Nephron (organoid): ENCODE data around the gene STOX2.
"Not testable (repeated sequence)": the region's sequence is repeated elsewhere in the genome, so short reads cannot be mapped to it uniquely, and the experiment has no call there.

Experiments
- H3K27ac Mint-ChIP-seq, 3 experiments: 2 replicates each; pipeline ENCODE4 v1.8.0; 2020; ENCODE audit warnings: mixed read lengths in 3 of 3, mild to moderate bottlenecking in 2 of 3, moderate library complexity in 1 of 3
- H3K27me3 Mint-ChIP-seq: 2 replicates; pipeline ENCODE4 v1.8.0; 2021; ENCODE audit warnings: low read depth, mild to moderate bottlenecking, moderate library complexity, mixed read lengths
- H3K36me3 Mint-ChIP-seq: 2 replicates; pipeline ENCODE4 v1.8.0; 2020; ENCODE audit warnings: low read depth, mixed read lengths
- H3K4me1 Mint-ChIP-seq: 2 replicates; pipeline ENCODE4 v1.8.0; 2020; ENCODE audit warnings: mixed read lengths
- H3K4me3 Mint-ChIP-seq, 3 experiments: 2 replicates each; pipeline ENCODE4 v1.8.0; 2020; ENCODE audit warnings: mild to moderate bottlenecking in 3 of 3, mixed read lengths in 3 of 3, moderate library complexity in 2 of 3
- H3K9me3 Mint-ChIP-seq: 2 replicates; pipeline ENCODE4 v1.8.0; 2020; ENCODE audit warnings: mixed read lengths
- TF ChIP-seq, protein P1 (sequence below), 3 experiments: fragments of 200-600 bp; sonication (generic); IDR thresholded peaks; one replicate each; pipeline ENCODE4 v1.5.0; 2021; ENCODE audit warnings: antibody characterized with exemption in 3 of 3; ENCODE audit not compliant: unreplicated experiment in 3 of 3

STOX2 gene

DNA sequence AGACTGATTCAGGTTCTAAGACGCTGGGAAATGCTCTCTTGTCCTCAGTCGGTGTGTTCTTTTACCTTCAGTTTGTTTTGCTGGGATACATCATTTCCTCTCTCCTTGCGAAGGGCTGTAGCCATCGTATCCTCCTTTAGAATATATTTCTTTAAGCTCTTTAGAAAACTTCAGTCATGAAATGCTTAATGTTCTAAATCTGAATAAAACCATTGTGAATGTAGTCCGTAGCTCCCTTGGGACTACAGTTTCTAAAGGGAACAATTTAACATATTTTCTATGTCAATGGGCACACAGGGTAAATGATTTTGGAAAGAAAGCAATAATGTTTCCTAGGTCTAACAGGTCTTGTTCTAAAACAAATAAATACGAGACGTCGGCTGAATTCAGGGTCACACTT, 40.6 kb downstream of the STOX2 start:
- no peaks in the 10 kb centered on the region for H3K9me3 Mint-ChIP-seq
- no peaks in the 10 kb centered on the region for H3K27me3 Mint-ChIP-seq
- no peak overlapping the region for H3K27ac Mint-ChIP-seq
- H3K4me3 Mint-ChIP-seq = no peak overlapping the region
- no peaks in the 10 kb centered on the region for H3K4me1 Mint-ChIP-seq
- no peaks in the 10 kb centered on the region for H3K36me3 Mint-ChIP-seq
- TF ChIP-seq, protein P1, sequence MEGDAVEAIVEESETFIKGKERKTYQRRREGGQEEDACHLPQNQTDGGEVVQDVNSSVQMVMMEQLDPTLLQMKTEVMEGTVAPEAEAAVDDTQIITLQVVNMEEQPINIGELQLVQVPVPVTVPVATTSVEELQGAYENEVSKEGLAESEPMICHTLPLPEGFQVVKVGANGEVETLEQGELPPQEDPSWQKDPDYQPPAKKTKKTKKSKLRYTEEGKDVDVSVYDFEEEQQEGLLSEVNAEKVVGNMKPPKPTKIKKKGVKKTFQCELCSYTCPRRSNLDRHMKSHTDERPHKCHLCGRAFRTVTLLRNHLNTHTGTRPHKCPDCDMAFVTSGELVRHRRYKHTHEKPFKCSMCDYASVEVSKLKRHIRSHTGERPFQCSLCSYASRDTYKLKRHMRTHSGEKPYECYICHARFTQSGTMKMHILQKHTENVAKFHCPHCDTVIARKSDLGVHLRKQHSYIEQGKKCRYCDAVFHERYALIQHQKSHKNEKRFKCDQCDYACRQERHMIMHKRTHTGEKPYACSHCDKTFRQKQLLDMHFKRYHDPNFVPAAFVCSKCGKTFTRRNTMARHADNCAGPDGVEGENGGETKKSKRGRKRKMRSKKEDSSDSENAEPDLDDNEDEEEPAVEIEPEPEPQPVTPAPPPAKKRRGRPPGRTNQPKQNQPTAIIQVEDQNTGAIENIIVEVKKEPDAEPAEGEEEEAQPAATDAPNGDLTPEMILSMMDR (IDR thresholded peaks at IDR 0.05; ENCODE audit: unreplicated experiment in 3 of 3) = no peak

GRCh38 chr4:183950536-183950935, 45.4 kb downstream of the STOX2 start:
- Mint-ChIP-seq H3K27me3 (no peaks in the 10 kb centered on the region), H3K9me3 (no peaks in the 10 kb centered on the region), H3K4me3 (no peak overlapping the region), H3K27ac (no peak overlapping the region), H3K4me1 (peaks cover 6% of the 10 kb centered on the region), H3K36me3 (no peaks in the 10 kb centered on the region)
- TF ChIP-seq, protein P1 (IDR thresholded peaks at IDR 0.05; ENCODE audit: unreplicated experiment in 3 of 3) = no peak

GRCh38 chr4:183952652-183953051, 47.5 kb downstream of the STOX2 start:
- not testable (repeated sequence) for H3K9me3 Mint-ChIP-seq, H3K36me3 Mint-ChIP-seq, H3K27me3 Mint-ChIP-seq, H3K4me3 Mint-ChIP-seq, H3K27ac Mint-ChIP-seq
- peaks cover 16% of the 10 kb centered on the region for H3K4me1 Mint-ChIP-seq

GRCh38 chr4:183959319-183960045, 54.4 kb downstream of the STOX2 start:
- Mint-ChIP-seq H3K36me3 (no peaks in the 10 kb centered on the region), H3K9me3 (no peaks in the 10 kb centered on the region), H3K27ac (no peak overlapping the region), H3K4me3 (no peak overlapping the region), H3K4me1 (peaks cover 24% of the 10 kb centered on the region), H3K27me3 (no peaks in the 10 kb centered on the region)
- TF ChIP-seq, protein P1 (IDR thresholded peaks at IDR 0.05; ENCODE audit: unreplicated experiment in 3 of 3) = no peak

- no peaks in the 10 kb centered on the region for H3K27me3 Mint-ChIP-seq
- TF ChIP-seq, protein P1 (IDR thresholded peaks at IDR 0.05; ENCODE audit: unreplicated experiment in 3 of 3) = no peak
- no peak overlapping the region for H3K27ac Mint-ChIP-seq
- H3K36me3 Mint-ChIP-seq = no peaks in the 10 kb centered on the region
- H3K9me3 Mint-ChIP-seq = no peaks in the 10 kb centered on the region
- H3K4me3 Mint-ChIP-seq = no peak overlapping the region
- H3K4me1 Mint-ChIP-seq = peaks cover 23% of the 10 kb centered on the region
Observed at GRCh38 chr4:183960046-183960420, 54.9 kb downstream of the STOX2 start.

DNA sequence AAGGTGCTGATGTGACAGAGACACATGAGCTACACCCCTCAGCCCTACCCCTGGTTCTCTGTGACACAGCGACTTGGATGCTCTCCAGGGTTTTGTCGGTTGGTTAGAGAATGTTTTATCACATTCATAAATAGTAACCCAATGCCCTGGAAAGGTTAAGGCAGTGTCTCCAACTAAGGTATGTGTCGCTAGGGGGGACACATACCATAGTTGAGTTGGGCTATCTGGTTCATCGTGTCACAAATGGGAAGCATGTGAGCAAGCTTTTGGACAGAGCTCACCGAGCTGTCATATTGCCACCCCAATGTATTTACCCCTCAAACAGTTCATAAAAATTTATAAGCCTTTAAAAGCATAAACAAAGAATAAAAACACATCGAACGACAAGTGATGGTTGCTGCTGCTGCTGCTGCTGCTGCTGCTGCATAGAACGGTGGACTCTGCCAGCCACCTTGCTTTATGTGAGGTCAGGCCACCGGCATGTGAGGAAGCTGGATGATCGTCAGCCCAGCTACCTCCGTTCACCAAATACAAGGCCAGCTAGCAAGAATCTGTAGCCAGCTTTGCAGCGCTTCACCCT, 55.9 kb downstream of the STOX2 start:
- Mint-ChIP-seq H3K9me3 (no peaks in the 10 kb centered on the region), H3K4me1 (peaks cover 13% of the 10 kb centered on the region), H3K36me3 (no peaks in the 10 kb centered on the region), H3K27ac (no peak overlapping the region), H3K4me3 (no peak overlapping the region), H3K27me3 (no peaks in the 10 kb centered on the region)
- TF ChIP-seq, protein P1 (IDR thresholded peaks at IDR 0.05; ENCODE audit: unreplicated experiment in 3 of 3) = no peak
